ENCODE results near the gene WNT9A. TPM values are rescaled to one million over a fixed set of nuclear protein-coding genes. Genes with fewer than 3 reads are reported as not detected.

The WNT9A gene
- polyA plus RNA-seq, 3 donors, result not detected

GRCh38 chr1:227922501-227923352 is 25.0 kb downstream of the WNT9A start:
- H4K20me1 ChIP-seq (ENCODE audit: insufficient read depth, low read length), result no peaks in the 10 kb centered on the region
- no peak overlapping the region for H2AFZ ChIP-seq (ENCODE audit: insufficient read depth, low read depth, low read length, poor library complexity, severe bottlenecking)
- no peaks in the 10 kb centered on the region for H3K4me1 ChIP-seq (ENCODE audit: control insufficient read depth in 1 of 2, insufficient read depth in 2 of 2, low read length in 2 of 2)
- no peak overlapping the region for H3K9ac ChIP-seq (ENCODE audit: insufficient read depth, low read length, poor library complexity, severe bottlenecking)
- Mint-ChIP-seq H3K27ac (no peak overlapping the region), H3K4me1 (no peaks in the 10 kb centered on the region), H3K4me3 (no peak overlapping the region), H3K36me3 (no peaks in the 10 kb centered on the region), H3K27me3 (ENCODE audit: low read depth in 3 of 3) (peaks cover 0 to 2% (median 2%) of the 10 kb centered on the region in 3 donors), H3K9me3 (peaks cover 0 to 1% (median 0%) of the 10 kb centered on the region in 7 donors)
- 98% methylated on average over 7 of the region's 18 CpGs for WGBS (ENCODE audit: insufficient coverage)
- H3K79me2 ChIP-seq (ENCODE audit: insufficient read depth, low read length), result no peaks in the 10 kb centered on the region
- intact Hi-C loops (cut with micrococcal nuclease), result no loop called here
- no peak for DNase-seq
- H3K9me3 ChIP-seq (replicated peaks in 1 of 2; ENCODE audit: control insufficient read depth in 1 of 2, insufficient read depth in 1 of 2, low read length in 2 of 2), result no peaks in the 10 kb centered on the region
- TF ChIP-seq CTCF (IDR thresholded peaks at IDR 0.05), result no peak
- no peaks in the 10 kb centered on the region for H3K27me3 ChIP-seq (ENCODE audit: control insufficient read depth in 2 of 2, insufficient read depth in 2 of 2, low read length in 2 of 2)
- H3K4me3 ChIP-seq (replicated peaks in 1 of 3; ENCODE audit: low read depth in 2 of 3, low read length in 3 of 3), result no peak overlapping the region
- no peak overlapping the region for H3K27ac ChIP-seq (ENCODE audit: low read depth in 1 of 2, low read length in 2 of 2)
- no peak overlapping the region for H3K4me2 ChIP-seq (replicated peaks; ENCODE audit: extremely low read depth, low read length, poor library complexity, severe bottlenecking)
- H3K36me3 ChIP-seq (replicated peaks in 1 of 2; ENCODE audit: control insufficient read depth in 1 of 2, insufficient read depth in 2 of 2, low read length in 2 of 2), result no peaks in the 10 kb centered on the region

- Histone ChIP-seq H3K9me3 (replicated peaks in 1 of 2; ENCODE audit: control insufficient read depth in 1 of 2, insufficient read depth in 1 of 2, low read length in 2 of 2) (no peaks in the 10 kb centered on the region), H3K27me3 (ENCODE audit: control insufficient read depth in 2 of 2, insufficient read depth in 2 of 2, low read length in 2 of 2) (no peaks in the 10 kb centered on the region), H3K4me3 (replicated peaks in 1 of 3; ENCODE audit: low read depth in 2 of 3, low read length in 3 of 3) (no peak overlapping the region), H3K79me2 (ENCODE audit: insufficient read depth, low read length) (no peaks in the 10 kb centered on the region), H3K4me2 (replicated peaks; ENCODE audit: extremely low read depth, low read length, poor library complexity, severe bottlenecking) (no peak overlapping the region), H4K20me1 (ENCODE audit: insufficient read depth, low read length) (no peaks in the 10 kb centered on the region), H3K9ac (ENCODE audit: insufficient read depth, low read length, poor library complexity, severe bottlenecking) (no peak overlapping the region), H3K27ac (ENCODE audit: low read depth in 1 of 2, low read length in 2 of 2) (no peak overlapping the region), H3K36me3 (replicated peaks in 1 of 2; ENCODE audit: control insufficient read depth in 1 of 2, insufficient read depth in 2 of 2, low read length in 2 of 2) (no peaks in the 10 kb centered on the region), H3K4me1 (ENCODE audit: control insufficient read depth in 1 of 2, insufficient read depth in 2 of 2, low read length in 2 of 2) (no peaks in the 10 kb centered on the region), H2AFZ (ENCODE audit: insufficient read depth, low read depth, low read length, poor library complexity, severe bottlenecking) (no peak overlapping the region)
- Mint-ChIP-seq H3K4me1 (no peaks in the 10 kb centered on the region), H3K27me3 (ENCODE audit: low read depth in 3 of 3) (peaks cover 0 to 4% (median 0%) of the 10 kb centered on the region in 3 donors), H3K36me3 (no peaks in the 10 kb centered on the region), H3K9me3 (peaks cover 0 to 1% (median 0%) of the 10 kb centered on the region in 7 donors), H3K4me3 (no peak overlapping the region), H3K27ac (no peak overlapping the region)
- intact Hi-C loops (cut with micrococcal nuclease), result no loop called here
- WGBS (ENCODE audit: insufficient coverage), result 96% methylated on average over 29 of the region's 35 CpGs
- DNase-seq, result no peak
- TF ChIP-seq CTCF (IDR thresholded peaks at IDR 0.05), result no peak
Measured at GRCh38 chr1:227921461-227922185, 26.1 kb downstream of the WNT9A start.

All from CD14-positive monocyte (primary cell).